Aorta (tissue), 5 donors: ENCODE results near the gene TCP11. TPM values are rescaled to one million over a fixed set of nuclear protein-coding genes. Genes with fewer than 3 reads are reported as not detected.
"Not testable (repeated sequence)": the region's sequence is repeated elsewhere in the genome, so short reads cannot be mapped to it uniquely, and the experiment has no call there.

ENCODE experiments used
- ATAC-seq: fragments of 200-7000 bp; cut with Tn5 transposase; one replicate; pipeline ENCODE4 v1.9.1; 2022; ENCODE audit warnings: moderate library complexity; ENCODE audit not compliant: low FRiP score
- DNase-seq, 2 donors: peaks; one replicate each; pipeline ENCODE4 v3.0.0-alpha.2; 2020
- H3K27ac ChIP-seq, 2 donors: one replicate each; pipeline ENCODE4 v1.5.1; 2013; ENCODE audit warnings: low read length in 2 of 2, mild to moderate bottlenecking in 2 of 2, moderate library complexity in 2 of 2, control low read depth in 1 of 2, inconsistent platforms in 1 of 2, low read depth in 1 of 2
- H3K27me3 ChIP-seq, 2 donors: one replicate each; pipeline ENCODE4 v1.6.1; 2013; ENCODE audit warnings: control low read depth in 1 of 2, low read length in 1 of 2, mild to moderate bottlenecking in 1 of 2, moderate library complexity in 1 of 2; ENCODE audit not compliant: insufficient read depth in 2 of 2, control insufficient read depth in 1 of 2
- H3K36me3 ChIP-seq, 2 donors: one replicate each; pipeline ENCODE4 v1.6.1; 2013; ENCODE audit warnings: control low read depth in 1 of 2, low read length in 1 of 2, mild to moderate bottlenecking in 1 of 2; ENCODE audit not compliant: insufficient read depth in 2 of 2, control insufficient read depth in 1 of 2
- H3K4me1 ChIP-seq, 2 donors: one replicate each; pipeline ENCODE4 v1.6.1; 2013; ENCODE audit warnings: low read length in 2 of 2, control low read depth in 1 of 2, mild to moderate bottlenecking in 1 of 2, moderate library complexity in 1 of 2; ENCODE audit not compliant: insufficient read depth in 2 of 2, control insufficient read depth in 1 of 2
- H3K4me3 ChIP-seq, 2 donors: one replicate each; pipeline ENCODE4 v1.5.1; 2013; ENCODE audit warnings: low read length in 2 of 2, control low read depth in 1 of 2, mild to moderate bottlenecking in 1 of 2
- H3K9me3 ChIP-seq: one replicate; pipeline ENCODE4 v1.6.1; 2013; ENCODE audit warnings: mild to moderate bottlenecking, low read length; ENCODE audit not compliant: control insufficient read depth
- WGBS, 2 donors: extraction: QIAGEN DNeasy Blood & Tissue Kit; methylation state at CpG; one replicate each; pipeline ENCODE4 v1.1.7; 2013; 5-methylcytosine and 5-hydroxymethylcytosine counted together
- intact Hi-C, 2 donors: fragments of 100-400 bp; cut with DNase I; formaldehyde crosslinking; loops; one replicate each; pipeline versions ENCODE4 v1.14.2 to v1.15.0; 2022
- polyA plus RNA-seq, 2 donors: library from polyadenylated mRNA; stranded (reverse); fragments of 200-250 nt; gene quantifications; one replicate each; pipeline ENCODE4 v1.2.3, GENCODE V29; 2013
- total RNA-seq, 2 donors: library from RNA; stranded (reverse); fragmentation: NEBNext Ultra II Directional; extraction: Animal tissue kit (Norgen Biotek cat#: 25700); gene quantifications; one replicate each; pipeline ENCODE4 v1.2.1, GENCODE V29; 2021
- donor health status: healthy with polysubstance abuse.
- donor health status: Bipolar disorder and iron deficiency.
- donor health status: DM: no; HTN: no; CAD: no.
- donor health status: DM: no; HTN: no; CAD: no.
- donor health status: DM: yes; HTN: yes; CAD: no.

The TCP11 gene
- total and polyA plus RNA-seq, 4 donors, result 0.36 TPM; not detected in 3

GRCh38 chr6:35147026-35147425 is 5.9 kb upstream of the TCP11 start:
- ATAC-seq (no peak), DNase-seq (no peak)
- Histone ChIP-seq H3K27me3 (no peaks in the 10 kb centered on the region), H3K9me3 (no peaks in the 10 kb centered on the region), H3K27ac (no peak overlapping the region), H3K36me3 (no peaks in the 10 kb centered on the region), H3K4me1 (peaks cover 7 to 15% of the 10 kb centered on the region in 2 donors), H3K4me3 (no peak overlapping the region)
- 87 to 90% methylated on average over 3 of the region's 3 CpGs for WGBS, 2 donors
- intact Hi-C loops, result loop anchor here (1.0 to 5.0 kb wide), 3 partner anchors 40 to 59 kb away; no protein-coding TSS in a partner anchor

DNA sequence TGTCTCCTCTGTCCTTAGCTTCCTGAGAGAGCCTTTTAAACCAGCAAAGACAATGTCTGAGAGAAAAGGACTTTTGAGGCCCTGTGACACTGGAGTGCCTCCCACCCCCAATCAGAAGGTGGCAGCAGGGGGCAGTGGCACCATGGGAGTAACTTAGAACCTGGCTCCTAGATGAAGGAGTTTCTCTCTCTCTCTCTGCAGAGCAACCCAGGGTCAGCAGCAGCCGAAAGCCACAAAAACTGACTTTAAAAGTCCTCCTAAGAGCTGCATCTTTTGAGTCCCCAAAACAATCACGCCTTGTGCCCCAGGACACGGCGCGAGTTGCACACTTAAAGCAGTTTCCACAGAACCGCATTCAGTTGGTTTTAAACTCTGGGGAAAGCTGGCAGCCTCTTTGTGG is 5.3 kb upstream of the TCP11 start:
- Histone ChIP-seq H3K27me3 (no peaks in the 10 kb centered on the region), H3K4me1 (peaks cover 7 to 11% of the 10 kb centered on the region in 2 donors), H3K9me3 (no peaks in the 10 kb centered on the region), H3K4me3 (no peak overlapping the region), H3K27ac (no peak overlapping the region), H3K36me3 (no peaks in the 10 kb centered on the region)
- intact Hi-C loops, result loop anchor here (1.0 to 5.0 kb wide), 3 partner anchors 41 to 95 kb away; no protein-coding TSS in a partner anchor
- WGBS, 2 donors, result 30 to 36% methylated on average over 6 of the region's 6 CpGs
- peak; percentile 80 for ATAC-seq
- peak; percentile 67 to 86 for DNase-seq

GRCh38 chr6:35145757-35146156 is 4.6 kb upstream of the TCP11 start:
- peaks cover 7 to 11% of the 10 kb centered on the region in 2 donors for H3K4me1 ChIP-seq
- DNase-seq, result no peak
- no peak overlapping the region for H3K4me3 ChIP-seq
- 98% methylated on average over 3 of the region's 3 CpGs for WGBS, 2 donors
- ATAC-seq, result no peak
- H3K27me3 ChIP-seq, result no peaks in the 10 kb centered on the region
- no peaks in the 10 kb centered on the region for H3K9me3 ChIP-seq
- intact Hi-C loops, result loop anchor here (1.0 to 5.0 kb wide), 3 partner anchors 42 to 96 kb away; no protein-coding TSS in a partner anchor
- H3K27ac ChIP-seq, result no peak overlapping the region
- no peaks in the 10 kb centered on the region for H3K36me3 ChIP-seq

GRCh38 chr6:35142588-35143569 is 1.7 kb upstream of the TCP11 start:
- DNase-seq (no peak), ATAC-seq (no peak)
- Histone ChIP-seq H3K4me3 (no peak overlapping the region), H3K36me3 (no peaks in the 10 kb centered on the region), H3K9me3 (no peaks in the 10 kb centered on the region), H3K27ac (no peak overlapping the region), H3K4me1 (peaks cover 1 to 6% of the 10 kb centered on the region in 2 donors), H3K27me3 (no peaks in the 10 kb centered on the region)
- 65 to 71% methylated on average over 5 of the region's 5 CpGs for WGBS, 2 donors
- intact Hi-C loops, result loop anchor here in 1 of 2 donors (5.0 kb wide), 1 partner anchor 46 kb away; no protein-coding TSS in a partner anchor

DNA sequence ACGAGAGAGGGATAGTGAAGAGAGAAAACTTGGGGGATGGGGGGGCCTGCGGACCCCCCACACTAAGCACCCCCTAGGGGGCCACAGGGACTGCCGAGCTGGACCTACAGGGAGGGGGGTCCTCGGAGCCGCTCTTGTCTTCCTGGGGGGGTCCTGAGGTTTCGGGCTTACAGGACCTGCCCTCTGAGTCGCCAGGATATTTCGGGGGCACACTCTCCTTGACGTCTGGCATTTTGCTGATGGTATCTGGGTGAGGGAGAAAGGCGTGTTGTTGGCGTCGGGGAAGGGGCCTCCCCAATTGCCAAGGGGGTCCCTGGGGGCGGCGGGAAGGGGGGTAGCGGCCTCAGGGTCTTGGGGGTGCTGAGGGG is 516 bp downstream of the TCP11 start:
- intact Hi-C loops, result loop anchor here (1.0 to 5.0 kb wide), 3 partner anchors 43 to 154 kb away; no protein-coding TSS in a partner anchor
- no peaks in the 10 kb centered on the region for H3K36me3 ChIP-seq
- ATAC-seq (no peak), DNase-seq (no peak)
- 62 to 67% methylated on average over 15 of the region's 15 CpGs for WGBS, 2 donors
- H3K4me3 ChIP-seq, result no peak overlapping the region
- no peaks in the 10 kb centered on the region for H3K9me3 ChIP-seq
- no peaks in the 10 kb centered on the region for H3K4me1 ChIP-seq
- H3K27ac ChIP-seq, result no peak overlapping the region
- no peaks in the 10 kb centered on the region for H3K27me3 ChIP-seq

DNA sequence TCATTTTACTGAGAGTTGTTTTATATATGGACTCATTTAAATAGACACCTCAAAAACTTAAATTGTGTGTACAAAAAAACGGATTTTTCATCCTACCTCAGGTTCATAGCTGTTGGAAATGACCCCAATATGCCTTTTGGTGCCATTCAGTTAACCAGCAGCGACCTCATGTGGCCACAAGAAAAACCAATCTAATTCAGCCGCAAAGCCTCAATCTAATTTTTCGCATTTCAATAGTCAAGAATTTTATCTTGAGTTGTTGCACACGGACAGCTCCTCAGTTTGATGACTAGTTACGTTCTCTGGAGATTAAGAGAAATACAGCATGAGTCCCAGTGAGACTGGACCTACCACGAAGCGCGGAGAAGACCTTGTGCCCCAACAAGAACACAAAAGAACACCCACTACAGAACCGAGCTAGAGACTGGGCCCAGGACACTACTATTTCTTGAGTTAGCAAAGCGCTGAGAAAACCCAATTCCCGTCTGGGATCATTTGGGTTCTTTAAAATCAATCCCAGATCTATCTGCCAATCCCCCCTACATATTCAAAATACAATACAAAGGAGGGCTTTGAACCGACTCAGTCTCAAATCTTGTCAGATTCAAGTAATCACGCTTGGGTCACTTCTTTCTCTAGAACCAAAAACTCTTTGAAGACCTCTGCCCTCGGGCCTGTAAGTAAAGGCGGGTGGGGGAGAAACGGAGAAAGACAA is 1.1 kb downstream of the TCP11 start:
- no peak overlapping the region for H3K27ac ChIP-seq
- intact Hi-C loops, result loop anchor here (1.0 to 10.0 kb wide), 4 partner anchors 43 to 154 kb away; no protein-coding TSS in a partner anchor
- no peaks in the 10 kb centered on the region for H3K9me3 ChIP-seq
- no peak overlapping the region for H3K4me3 ChIP-seq
- H3K36me3 ChIP-seq, result no peaks in the 10 kb centered on the region
- DNase-seq (peak in 1 of 2 donors; percentile 58), ATAC-seq (peak; percentile 68)
- H3K4me1 ChIP-seq, result no peaks in the 10 kb centered on the region
- 33 to 34% methylated on average over 17 of the region's 17 CpGs for WGBS, 2 donors
- H3K27me3 ChIP-seq, result no peaks in the 10 kb centered on the region

DNA sequence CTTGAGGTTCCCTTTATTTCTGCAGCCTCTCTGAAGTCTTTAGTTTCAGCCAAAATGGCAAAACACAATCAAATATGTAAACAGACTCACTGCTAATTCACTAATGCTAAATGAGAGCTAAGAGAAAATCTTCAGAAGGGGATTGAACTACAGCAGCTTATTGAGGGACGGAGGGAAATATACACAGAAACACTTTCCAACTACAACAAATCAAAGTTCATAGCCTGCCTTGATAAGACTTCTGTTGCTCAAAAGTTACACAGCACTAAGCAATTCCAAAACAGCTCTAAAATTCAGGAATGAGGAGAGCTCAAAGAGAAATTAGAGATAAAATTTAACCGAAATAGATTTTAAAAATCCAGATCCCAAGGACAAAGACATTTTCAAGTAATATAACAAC is 1.7 kb downstream of the TCP11 start:
- Histone ChIP-seq H3K36me3 (no peaks in the 10 kb centered on the region), H3K27me3 (no peaks in the 10 kb centered on the region), H3K27ac (no peak overlapping the region), H3K4me1 (no peaks in the 10 kb centered on the region), H3K9me3 (no peaks in the 10 kb centered on the region), H3K4me3 (no peak overlapping the region)
- DNase-seq (no peak), ATAC-seq (no peak)
- intact Hi-C loops, result loop anchor here in 1 of 2 donors (10.0 kb wide), 1 partner anchor 85 kb away; no protein-coding TSS in a partner anchor
- 5 to 11% methylated on average over 2 of the region's 2 CpGs for WGBS, 2 donors

GRCh38 chr6:35138191-35138590 is 2.9 kb downstream of the TCP11 start:
- H3K4me1 ChIP-seq, H3K27me3 ChIP-seq, H3K9me3 ChIP-seq, H3K27ac ChIP-seq, H3K4me3 ChIP-seq, DNase-seq, ATAC-seq, H3K36me3 ChIP-seq: not testable (repeated sequence)
- intact Hi-C loops, result loop anchor here in 1 of 2 donors (10.0 kb wide), 1 partner anchor 83 kb away; no protein-coding TSS in a partner anchor
- WGBS, 2 donors, result 81 to 85% methylated on average over 3 of the region's 3 CpGs
